ENCODE data around the gene FOXO6.

The FOXO6 gene

GRCh38 chr1:41428738-41429640, 67.8 kb downstream of the FOXO6 start:
- no peak for FAIRE-seq

- FAIRE-seq, result no peak
Measured at GRCh38 chr1:41429641-41430035, 68.4 kb downstream of the FOXO6 start.

GRCh38 chr1:41430069-41430468, 68.8 kb downstream of the FOXO6 start:
- no peak for FAIRE-seq

GRCh38 chr1:41430582-41430981, 69.3 kb downstream of the FOXO6 start:
- FAIRE-seq, result no peak

GRCh38 chr1:41431490-41432350, 70.5 kb downstream of the FOXO6 start:
- FAIRE-seq, result no peak
